ENCODE data around the gene GTF3C5. TPM values are rescaled to one million over a fixed set of nuclear protein-coding genes. Genes with fewer than 3 reads are reported as not detected.
"Not testable (repeated sequence)": the region's sequence is repeated elsewhere in the genome, so short reads cannot be mapped to it uniquely, and the experiment has no call there.

GTF3C5 gene
- total RNA-seq, 1 donor from 2014 or later: 65.1 TPM

DNA sequence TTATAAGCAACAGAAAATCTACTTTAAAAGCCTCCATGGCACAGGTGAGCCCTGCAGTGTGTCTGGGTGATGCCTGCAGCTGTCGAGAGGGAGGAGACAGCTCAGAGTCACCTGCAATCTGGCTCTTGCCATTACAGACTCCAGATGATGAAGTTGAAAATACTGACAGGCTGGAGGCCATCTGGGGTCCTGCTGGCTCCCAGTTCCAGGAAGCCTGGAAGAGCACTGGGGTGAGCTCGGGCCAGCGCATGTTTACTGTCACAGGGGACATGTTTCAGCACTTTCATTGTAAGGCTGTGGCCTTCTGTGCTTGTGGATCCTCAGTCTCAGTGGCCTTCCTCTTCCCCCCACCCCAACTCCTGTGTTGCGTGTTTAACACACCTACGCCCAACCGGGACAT, 59.4 kb downstream of the GTF3C5 start:
- H3K4me1 Mint-ChIP-seq (ENCODE audit: unreplicated experiment): no peaks in the 10 kb centered on the region
- H3K36me3 Mint-ChIP-seq (ENCODE audit: unreplicated experiment): peaks cover 2% of the 10 kb centered on the region
- H3K4me3 Mint-ChIP-seq (ENCODE audit: unreplicated experiment): no peak overlapping the region
- no peaks in the 10 kb centered on the region for H3K27me3 Mint-ChIP-seq (ENCODE audit: unreplicated experiment)
- no peak overlapping the region for H3K27ac Mint-ChIP-seq (ENCODE audit: unreplicated experiment)
- no peak for DNase-seq (ENCODE audit: extremely low spot score, unreplicated experiment)
- TF ChIP-seq CTCF (IDR thresholded peaks at IDR 0.05): no peak
- H3K9me3 Mint-ChIP-seq (ENCODE audit: unreplicated experiment): peaks cover 6% of the 10 kb centered on the region

DNA sequence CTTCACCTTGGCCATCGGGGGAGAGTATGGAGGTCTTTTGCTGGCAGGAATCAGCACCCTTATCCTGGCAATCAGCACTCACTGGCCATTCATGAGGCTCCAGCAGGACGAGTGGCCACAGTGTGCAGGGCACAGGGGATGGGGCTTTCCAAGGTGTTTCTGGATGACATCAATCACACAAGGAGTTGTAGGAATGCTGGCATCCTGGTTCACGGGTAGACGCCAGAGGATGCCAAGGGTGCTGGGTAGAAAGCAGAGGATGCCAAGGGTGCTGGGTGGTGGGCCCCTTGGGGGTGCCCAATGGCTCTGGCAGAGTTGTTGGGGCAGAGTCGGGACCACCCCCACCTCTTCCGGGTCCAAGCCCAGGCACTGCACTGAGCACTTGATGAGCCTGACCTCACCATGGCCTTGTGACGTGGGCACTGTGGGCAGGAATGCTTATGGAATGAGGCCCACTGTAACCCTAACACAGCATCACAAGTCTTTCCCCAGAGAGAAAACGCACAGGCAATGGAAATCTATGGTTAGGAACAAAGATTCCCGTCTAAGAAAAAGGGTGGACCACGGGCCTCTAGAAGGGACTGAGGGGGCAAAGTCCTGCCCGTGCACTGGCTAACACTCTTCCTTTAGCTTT, 60.1 kb downstream of the GTF3C5 start:
- TF ChIP-seq CTCF (IDR thresholded peaks at IDR 0.05): no peak
- no peaks in the 10 kb centered on the region for H3K27me3 Mint-ChIP-seq (ENCODE audit: unreplicated experiment)
- no peaks in the 10 kb centered on the region for H3K4me1 Mint-ChIP-seq (ENCODE audit: unreplicated experiment)
- peaks cover 4% of the 10 kb centered on the region for H3K36me3 Mint-ChIP-seq (ENCODE audit: unreplicated experiment)
- no peak overlapping the region for H3K4me3 Mint-ChIP-seq (ENCODE audit: unreplicated experiment)
- DNase-seq (ENCODE audit: extremely low spot score, unreplicated experiment): no peak
- H3K27ac Mint-ChIP-seq (ENCODE audit: unreplicated experiment): no peak overlapping the region
- H3K9me3 Mint-ChIP-seq (ENCODE audit: unreplicated experiment): peaks cover 8% of the 10 kb centered on the region

DNA sequence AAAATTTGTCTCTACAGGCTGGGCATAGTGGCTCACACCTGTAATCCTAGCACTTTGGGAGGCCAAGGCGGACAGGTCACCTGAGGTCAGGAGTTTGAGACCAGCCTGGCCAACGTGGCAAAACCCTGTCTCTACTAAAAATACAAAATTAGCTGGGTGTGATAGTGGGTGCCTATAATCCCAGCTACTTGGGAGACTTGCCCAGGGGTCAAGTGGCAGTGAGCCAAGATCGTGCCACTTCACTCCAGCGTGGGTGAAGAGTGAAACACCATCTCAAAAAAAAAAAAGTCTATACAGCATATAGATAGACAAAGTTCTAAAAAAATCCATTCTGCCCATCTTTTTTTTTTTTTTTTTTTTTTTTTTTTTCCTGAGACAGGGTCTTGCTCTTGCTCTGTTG, 63.6 kb downstream of the GTF3C5 start:
- not testable (repeated sequence) for H3K4me3 Mint-ChIP-seq (ENCODE audit: unreplicated experiment); H3K27me3 Mint-ChIP-seq (ENCODE audit: unreplicated experiment); H3K4me1 Mint-ChIP-seq (ENCODE audit: unreplicated experiment)

DNA sequence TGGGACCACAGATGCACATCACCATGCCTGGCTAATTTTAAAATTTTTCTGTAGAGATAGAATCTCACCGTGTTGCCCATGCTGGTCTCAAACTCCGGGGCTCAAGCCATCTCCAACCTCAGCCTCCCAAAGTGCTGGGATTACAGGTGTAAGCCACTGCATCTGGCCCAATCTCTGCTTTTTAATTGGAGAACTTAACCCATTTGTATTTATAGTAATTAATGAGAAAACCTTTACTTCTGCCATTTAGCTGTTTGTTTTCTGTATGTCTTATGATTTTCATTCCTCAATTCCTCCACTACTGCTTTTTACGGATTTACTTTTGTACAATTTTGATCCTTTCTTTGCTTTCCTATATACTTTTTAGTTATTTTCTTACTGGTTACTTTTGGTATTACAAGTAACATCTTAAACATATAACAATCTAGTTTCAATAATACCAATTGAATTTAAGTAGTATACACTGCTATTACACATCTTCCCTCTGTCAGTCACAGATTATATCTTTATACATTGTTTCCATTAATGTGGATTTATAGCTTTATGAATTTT, 64.1 kb downstream of the GTF3C5 start:
- Mint-ChIP-seq H3K27ac (ENCODE audit: unreplicated experiment) (no peak overlapping the region), H3K27me3 (ENCODE audit: unreplicated experiment) (no peaks in the 10 kb centered on the region), H3K36me3 (ENCODE audit: unreplicated experiment) (peaks cover 35% of the 10 kb centered on the region), H3K4me3 (ENCODE audit: unreplicated experiment) (no peak overlapping the region), H3K4me1 (ENCODE audit: unreplicated experiment) (no peaks in the 10 kb centered on the region), H3K9me3 (ENCODE audit: unreplicated experiment) (peaks cover 17% of the 10 kb centered on the region)
- TF ChIP-seq CTCF (IDR thresholded peaks at IDR 0.05): no peak
- DNase-seq (ENCODE audit: extremely low spot score, unreplicated experiment): no peak

More for the DNA sequence above, 63.6 kb downstream of the GTF3C5 start:
- H3K9me3 Mint-ChIP-seq (ENCODE audit: unreplicated experiment): peaks cover 17% of the 10 kb centered on the region
- not testable (repeated sequence) for DNase-seq (ENCODE audit: extremely low spot score, unreplicated experiment); H3K27ac Mint-ChIP-seq (ENCODE audit: unreplicated experiment)
- H3K36me3 Mint-ChIP-seq (ENCODE audit: unreplicated experiment): peaks cover 35% of the 10 kb centered on the region

- H3K4me3 Mint-ChIP-seq (ENCODE audit: unreplicated experiment): no peak overlapping the region
- H3K9me3 Mint-ChIP-seq (ENCODE audit: unreplicated experiment): peaks cover 17% of the 10 kb centered on the region
- no peak for DNase-seq (ENCODE audit: extremely low spot score, unreplicated experiment)
- no peak overlapping the region for H3K27ac Mint-ChIP-seq (ENCODE audit: unreplicated experiment)
- peaks cover 2% of the 10 kb centered on the region for H3K4me1 Mint-ChIP-seq (ENCODE audit: unreplicated experiment)
- peaks cover 55% of the 10 kb centered on the region for H3K36me3 Mint-ChIP-seq (ENCODE audit: unreplicated experiment)
- no peaks in the 10 kb centered on the region for H3K27me3 Mint-ChIP-seq (ENCODE audit: unreplicated experiment)
- no peak for TF ChIP-seq CTCF (IDR thresholded peaks at IDR 0.05)
These were observed 67.4 kb downstream of the GTF3C5 start for GRCh38 chr9:133098104-133098754.

Measured in osteocyte (in vitro differentiated cells).